Measurements from ENCODE around the gene VWA3B.
"Not testable (repeated sequence)": the region's sequence is repeated elsewhere in the genome, so short reads cannot be mapped to it uniquely, and the experiment has no call there.

VWA3B gene

DNA sequence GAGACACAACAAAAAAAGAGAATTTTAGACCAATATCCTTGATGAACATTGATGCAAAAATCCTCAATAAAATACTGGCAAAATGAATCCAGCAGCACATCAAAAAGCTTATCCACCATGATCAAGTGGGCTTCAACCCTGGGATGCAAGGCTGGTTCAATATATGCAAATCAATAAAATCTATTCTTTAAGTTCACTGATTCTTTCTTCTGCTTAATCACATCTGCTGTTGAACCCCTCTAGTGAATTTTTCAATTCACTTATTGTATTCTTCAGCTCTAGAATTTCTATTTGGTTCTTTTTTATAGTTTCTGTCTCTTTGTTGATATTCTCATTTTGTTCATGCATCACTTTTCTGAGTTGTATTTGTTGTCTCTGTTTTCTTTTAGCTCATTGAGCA, 181.3 kb downstream of the VWA3B start:
- DNase-seq, result not testable (repeated sequence)

DNA sequence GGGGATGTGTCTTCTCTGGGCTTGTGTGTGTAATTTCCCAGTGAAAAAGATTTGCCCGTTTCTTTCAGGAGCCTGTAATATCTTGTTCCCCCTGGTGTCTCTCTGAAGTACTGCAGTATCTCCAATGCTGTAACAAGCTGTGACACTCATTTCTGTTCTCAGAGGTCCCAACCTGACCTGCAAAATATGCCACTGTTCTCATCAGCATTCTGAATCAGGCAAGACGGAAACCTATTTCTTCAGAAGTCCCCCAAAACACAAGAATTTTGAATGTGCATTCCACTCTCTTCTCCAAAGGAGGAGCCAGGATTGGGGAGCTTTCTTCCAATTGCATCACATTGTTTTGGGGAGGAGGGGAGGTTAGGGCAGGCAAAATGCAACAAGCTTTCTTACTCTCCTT, 182.3 kb downstream of the VWA3B start:
- no peak for DNase-seq

DNA sequence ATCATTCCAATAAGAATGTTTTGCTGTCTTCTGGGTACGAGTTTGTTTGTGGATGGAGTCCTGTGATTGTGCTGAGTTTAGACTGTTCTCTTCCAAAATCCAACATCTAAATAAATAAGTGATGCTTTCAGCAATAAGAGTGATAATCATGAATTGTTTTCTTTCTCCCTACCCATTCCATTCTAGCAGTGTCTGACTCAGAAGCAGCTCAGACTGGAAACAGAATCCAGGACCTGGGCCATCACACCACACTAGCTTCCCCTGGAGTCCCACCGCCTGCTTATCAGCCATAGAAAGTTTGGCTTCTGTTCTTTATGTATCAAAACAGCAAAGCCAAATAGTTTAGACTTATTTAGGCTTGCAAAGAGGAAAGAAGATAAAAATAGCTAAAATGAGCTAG, 182.9 kb downstream of the VWA3B start:
- DNase-seq, result no peak

DNA sequence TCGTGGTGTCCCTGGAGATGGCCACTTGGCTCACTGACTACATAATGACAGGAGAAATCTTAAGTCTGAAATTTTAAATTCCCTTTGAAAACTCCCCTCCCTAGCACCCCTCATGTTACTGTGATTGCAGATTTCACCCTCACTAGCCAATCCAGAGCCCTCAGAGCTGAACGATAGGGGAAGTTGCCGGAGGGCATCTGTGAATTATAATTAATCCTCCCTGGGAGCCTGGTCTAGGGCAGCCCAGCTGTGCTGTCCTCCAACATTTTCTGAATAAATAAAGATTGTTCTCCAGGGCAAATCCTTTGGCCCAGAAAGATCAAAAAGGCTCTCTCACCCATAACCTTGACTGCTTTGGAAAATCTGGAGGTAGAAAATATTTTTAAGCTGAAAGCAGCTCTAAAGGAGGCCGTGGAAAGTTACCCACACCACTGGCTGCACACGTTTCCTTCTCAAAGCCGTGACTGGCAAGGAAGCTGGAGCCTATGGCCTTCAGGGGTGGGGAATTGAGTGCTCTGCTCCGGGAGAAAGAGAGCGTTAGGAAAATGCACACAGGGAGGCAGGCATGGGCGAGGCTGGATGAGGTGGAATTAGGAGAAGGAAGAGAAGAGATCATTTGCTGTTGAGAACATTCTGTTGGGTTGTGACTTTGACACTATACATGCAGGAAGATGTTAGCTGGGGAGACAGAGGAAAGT, 190.3 kb downstream of the VWA3B start:
- no peak for DNase-seq

DNA sequence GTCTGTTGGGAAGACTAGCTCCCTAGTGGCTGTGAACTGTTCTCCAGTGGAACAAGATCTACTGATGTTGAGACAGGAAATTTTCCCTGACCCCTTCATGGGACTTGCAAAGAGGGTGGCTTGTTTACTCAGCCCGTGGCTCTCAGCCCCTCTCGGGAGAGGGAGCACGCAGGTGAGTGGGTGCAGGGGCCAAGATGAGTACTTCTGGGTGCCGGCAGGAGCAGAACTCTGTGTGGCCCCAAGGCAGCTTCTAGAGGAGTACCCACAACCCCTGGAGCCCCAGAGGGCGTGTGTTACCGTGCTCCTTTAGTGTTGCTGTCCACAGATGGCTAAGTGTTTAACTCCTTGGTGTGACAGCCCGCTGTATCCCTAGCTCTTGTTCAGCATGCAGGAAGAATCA, 191.1 kb downstream of the VWA3B start:
- no peak for DNase-seq

DNA sequence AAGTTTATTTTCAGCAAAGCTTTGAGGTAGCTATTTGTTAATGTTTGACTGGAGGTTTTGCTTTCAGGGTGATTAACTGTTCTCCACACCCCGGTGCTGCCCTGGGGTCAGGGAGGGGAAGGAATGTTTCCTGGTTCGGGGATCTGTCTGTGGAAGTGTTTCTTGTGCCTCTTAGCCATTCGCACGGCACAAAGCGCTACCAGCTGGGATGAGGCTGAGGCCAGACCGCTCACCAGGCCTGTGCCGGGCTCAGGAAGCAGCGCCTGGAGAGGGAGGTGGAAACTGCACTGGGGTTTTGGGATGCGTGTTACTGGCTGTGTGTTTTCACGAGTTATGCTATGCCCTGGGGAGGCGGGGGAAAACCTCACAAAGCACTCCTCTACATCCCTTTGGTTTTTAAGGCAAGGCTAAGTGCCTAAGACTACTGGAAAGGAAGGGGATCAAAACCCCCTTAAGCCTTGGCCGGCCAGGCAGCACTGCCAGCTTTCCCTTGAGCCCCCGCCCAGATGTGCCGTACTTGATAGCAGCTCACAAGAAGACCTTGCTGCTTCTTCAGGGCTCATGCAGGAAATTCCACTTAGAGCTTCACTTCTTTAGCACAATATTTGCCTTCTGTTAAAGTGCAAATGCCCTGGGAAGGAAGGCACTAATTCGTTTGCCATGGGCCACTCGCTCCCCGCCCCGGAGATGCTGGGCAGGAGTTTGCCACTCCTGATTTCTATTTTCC, 193.6 kb downstream of the VWA3B start:
- no peak for DNase-seq

DNA sequence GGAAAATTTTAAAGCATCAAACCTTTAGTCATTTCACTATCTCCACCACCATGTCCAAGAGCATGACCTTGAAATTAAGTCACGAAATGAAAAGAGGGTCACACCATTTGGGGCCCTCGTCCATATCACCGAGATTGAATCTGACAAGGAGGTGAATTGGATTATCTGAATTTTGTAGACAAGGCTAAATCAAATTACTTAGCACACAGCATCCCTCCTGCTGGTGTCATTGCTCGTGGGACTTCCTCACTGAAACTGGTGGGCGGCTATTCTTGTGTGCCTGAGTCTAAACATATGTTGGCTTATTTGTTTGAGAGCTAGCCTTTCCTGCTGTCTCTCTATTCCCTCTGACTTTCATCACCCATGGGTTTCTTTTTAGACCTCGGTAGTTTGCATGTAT, 194.6 kb downstream of the VWA3B start:
- DNase-seq, result no peak

DNA sequence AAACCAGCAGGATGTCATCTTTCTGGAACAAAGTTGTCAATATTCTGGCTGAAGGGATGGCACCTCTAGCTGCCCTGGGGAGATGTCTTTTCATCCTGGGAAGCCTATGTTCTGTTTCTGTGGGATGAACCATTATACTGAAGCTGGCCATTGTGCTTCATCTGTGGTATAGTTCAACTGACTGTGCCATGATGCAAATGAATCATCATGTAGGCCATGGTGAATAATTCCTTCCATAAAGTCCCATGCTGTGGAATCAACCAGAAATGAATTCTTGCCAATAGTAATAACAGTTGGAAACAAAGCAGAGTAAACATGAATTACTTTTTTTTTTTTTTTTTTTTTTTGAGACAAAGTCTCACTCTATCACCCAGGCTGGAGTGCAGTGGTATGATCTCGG, 195.1 kb downstream of the VWA3B start:
- no peak for DNase-seq

DNA sequence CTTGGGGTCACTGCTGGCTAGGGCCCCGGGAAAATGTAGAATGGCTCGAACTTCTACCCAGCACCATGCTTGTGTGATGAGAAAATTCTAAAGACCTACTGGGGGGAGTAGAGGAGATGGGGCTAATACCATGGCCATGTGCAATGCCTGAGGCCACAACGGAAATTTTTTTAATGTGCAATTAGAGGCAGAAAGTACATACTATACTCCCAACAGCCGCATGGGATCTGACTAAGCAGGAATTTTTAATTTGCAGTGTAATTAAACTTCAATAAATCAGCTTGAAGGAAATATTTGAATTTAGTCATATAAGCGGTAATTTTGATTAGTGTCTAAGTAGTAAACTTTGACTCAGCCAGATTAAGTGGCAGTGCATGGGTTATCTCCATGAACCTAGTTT, 206.1 kb downstream of the VWA3B start:
- no peak for DNase-seq

DNA sequence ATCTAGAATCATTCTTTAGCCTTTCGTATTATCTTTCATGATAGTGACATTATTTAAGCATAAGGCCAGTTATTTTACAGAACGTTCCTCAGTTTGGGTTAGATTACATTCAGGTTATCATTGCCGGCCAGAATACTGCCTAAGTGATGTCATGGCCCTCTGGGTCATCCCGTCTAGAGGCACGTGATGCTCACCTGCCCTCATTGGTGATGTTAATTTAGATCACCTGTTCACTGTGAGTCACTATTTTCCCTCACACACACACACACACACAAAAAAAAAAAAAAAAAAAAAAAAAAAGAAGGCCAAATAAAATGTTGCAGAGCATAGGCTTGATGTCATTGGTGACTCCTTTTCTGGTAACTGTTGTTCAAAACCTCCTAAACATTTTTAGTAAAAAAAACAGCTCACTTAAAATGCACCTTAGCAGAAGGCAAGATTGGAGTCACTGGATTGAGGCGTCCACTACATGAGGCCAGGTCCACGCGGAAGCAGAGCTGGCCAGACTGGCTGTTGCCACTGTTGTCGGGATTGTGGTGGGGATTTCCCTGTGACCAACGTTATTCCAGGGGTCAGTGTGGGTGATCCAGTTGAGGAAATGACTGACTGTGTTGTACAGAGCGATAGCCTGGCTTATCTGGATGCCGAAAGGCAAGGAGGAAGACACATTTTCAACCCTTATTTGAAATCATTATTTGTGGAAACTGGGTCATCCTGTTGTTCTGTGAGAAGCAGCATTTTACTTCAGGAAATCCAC, 207.1 kb downstream of the VWA3B start:
- no peak for DNase-seq

DNA sequence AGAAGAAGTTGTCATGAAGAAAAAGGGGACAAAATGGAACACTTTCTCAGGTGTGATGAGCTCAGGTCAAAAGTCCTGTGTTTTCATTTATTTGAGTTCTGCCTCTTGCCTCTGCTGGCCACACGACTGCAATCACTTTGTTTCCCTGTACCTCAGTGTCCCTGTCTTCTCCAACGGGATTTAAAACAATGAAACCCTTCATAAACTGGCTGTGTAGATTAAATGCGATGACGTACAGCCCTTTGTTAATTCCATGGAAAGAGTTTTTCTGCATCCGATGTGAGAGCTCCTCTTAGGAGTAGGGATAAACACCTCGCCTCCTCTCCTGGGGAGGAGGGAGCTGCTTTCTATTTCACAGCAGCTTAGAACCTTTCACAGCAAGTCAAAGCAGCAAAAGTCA, 207.7 kb downstream of the VWA3B start:
- DNase-seq, result no peak

DNA sequence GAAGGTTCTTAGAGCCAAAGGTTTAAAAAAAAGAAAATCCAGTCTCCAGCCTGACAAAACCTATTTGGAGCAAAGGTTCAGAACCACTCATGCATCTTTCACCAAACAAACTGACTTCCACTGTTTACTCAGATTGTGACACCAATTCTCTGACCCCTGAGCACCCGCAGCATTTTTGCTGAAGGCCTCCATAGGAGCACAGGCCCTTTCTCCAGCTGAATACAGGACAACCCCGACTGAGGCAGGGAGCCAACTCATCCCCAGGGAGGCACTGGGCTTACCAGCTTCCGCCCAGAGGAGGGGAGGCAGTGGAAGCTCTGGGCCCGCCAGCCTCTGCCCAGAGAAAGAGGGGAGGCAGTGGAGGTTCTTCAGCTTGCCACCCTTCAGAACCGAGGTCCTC, 208.3 kb downstream of the VWA3B start:
- DNase-seq, result no peak

DNA sequence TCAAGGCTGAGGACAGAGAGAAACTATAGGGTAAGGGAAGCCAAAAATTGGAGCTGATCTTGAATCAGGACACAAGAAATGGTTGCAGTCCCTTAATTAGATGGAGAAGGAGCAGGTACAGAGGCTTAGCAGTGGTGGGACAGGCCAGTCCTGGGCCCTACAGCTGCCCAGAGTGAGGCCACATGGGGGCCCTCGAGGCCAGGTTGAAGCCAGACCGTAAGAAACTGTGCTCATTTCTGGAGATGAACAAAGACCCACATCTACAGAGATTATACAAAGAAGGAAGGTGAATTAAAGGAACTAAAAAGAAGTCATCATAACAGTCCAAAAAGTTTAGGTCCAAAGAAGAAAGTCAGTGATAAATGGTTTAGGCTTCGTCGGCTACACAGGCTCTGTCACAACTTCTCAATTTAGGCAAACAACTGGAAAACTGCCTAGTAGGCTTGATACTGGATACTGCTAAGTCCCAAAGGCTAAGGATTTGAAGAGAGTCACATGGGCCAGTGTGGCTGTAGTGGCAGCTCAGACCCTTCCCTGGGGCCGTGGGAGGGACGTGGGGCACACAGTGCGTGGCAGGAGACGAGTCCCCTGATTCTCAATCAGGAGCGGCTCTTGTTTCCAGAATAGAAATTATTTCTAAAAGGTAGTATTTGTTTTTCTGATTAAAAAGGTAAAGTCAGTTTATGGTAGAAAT, 208.9 kb downstream of the VWA3B start:
- no peak for DNase-seq

DNA sequence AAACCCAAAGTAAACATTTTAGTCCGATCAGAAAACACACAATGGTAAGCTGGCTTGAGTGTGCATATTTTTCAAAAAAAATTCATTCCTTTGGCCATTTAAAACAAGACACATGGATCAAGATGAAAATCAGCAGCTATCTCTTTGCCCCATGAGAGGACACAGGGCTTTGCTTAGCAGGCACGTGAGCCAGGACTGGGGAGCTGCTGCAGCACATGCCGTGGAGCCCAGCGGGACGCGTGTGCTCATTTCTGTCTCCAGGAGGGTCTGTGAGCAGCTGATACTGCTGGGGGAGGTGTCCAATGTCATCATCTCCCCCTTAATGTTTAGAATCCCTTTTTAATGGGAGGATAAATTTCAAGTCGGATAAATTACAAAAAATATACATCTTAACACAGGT, 209.5 kb downstream of the VWA3B start:
- no peak for DNase-seq

DNA sequence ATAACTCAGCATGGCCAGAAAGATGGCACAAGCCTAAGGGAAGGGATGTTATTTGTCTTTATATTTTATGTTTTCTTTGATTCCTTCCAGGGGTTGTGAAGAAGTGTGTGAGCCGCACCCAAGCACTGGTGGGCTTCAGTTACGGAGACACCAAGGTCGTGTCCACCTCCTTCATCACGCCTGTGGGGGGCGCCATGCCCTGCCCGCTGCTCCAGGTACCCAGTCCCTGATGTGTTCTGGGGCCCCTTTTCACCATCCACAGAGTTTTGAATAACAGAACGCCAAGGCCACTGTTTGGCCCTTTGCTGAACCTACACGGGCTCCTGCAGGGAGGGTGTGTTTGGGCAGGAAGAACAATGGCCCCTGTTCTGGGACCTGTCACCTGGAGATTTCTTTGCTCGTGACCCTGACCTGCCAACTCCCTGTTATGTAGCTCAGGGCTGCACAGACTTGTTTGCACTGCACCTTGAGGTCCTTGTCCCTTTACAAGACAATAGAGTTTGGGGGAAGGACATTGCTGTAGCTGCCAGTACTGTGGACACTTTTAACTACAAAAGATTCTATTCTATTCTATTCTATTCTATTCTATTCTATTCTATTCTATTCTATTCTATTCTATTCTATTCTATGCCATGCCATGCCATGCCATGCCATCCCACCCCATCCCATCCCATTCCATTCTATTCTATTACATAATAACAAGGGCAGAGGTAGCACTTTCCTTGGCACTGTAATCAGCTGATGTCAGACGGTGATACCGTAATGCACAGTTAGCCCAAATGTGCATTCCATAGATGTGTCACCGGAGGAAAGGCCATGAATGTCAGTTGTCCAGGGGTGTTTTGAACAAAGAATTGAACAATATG, 211.1 kb downstream of the VWA3B start:
- no peak for DNase-seq

DNA sequence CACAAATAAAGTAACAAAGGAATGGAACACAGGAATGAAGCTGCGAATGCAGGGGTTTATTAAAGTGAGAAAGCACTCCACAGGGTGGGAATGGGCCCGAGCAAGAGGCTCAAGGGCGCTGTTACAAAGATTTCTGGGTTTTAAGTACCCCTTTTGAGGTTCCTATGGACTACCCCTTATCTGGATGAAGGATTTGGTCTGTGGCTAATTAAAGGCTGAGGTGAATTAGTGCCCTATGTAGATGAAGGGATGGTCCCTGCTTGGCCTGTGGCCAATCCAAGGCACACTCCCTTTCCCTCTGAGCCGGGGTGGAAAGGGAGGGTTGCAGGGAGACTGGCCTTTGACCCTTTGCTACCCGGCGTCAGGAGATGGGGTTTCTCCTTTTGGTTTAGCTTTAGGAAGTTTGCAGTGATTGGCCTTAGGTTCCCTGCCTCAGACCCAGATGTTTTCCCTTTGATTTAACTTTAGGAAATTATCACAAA, 211.8 kb downstream of the VWA3B start:
- DNase-seq, result no peak

DNA sequence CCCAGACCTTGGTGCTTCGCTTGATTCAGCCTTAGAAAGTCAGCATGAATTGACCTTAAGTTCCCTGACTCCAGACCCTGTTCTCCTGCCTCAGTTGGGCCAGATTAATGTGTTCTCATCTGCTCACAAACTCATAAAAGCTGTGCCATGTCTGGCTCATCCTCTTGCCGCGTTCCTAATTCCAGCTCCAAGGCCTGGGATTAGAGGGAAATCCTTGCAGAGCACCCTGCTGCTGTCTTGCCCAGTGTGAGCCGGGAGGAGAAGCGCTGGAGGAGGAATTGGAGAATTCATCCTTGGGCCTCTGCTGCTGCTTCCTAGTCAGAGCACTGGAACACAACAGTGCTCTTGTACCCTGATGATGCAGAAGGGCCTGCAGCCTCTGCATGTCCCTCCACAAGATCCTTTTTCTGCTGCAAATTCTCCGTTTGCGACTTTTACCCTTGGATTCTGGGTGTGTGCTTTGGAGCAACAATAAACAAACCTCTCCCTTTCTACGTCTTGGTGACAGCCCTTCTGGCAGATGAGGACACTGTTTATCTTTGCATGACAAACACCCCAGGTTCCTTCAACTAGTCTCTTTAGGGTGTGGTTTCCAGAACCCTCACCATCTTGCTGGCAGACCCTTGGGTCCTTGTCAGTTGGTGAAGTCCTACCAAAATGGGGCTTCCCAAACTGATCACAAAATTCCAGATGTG, 212.4 kb downstream of the VWA3B start:
- no peak for DNase-seq

DNA sequence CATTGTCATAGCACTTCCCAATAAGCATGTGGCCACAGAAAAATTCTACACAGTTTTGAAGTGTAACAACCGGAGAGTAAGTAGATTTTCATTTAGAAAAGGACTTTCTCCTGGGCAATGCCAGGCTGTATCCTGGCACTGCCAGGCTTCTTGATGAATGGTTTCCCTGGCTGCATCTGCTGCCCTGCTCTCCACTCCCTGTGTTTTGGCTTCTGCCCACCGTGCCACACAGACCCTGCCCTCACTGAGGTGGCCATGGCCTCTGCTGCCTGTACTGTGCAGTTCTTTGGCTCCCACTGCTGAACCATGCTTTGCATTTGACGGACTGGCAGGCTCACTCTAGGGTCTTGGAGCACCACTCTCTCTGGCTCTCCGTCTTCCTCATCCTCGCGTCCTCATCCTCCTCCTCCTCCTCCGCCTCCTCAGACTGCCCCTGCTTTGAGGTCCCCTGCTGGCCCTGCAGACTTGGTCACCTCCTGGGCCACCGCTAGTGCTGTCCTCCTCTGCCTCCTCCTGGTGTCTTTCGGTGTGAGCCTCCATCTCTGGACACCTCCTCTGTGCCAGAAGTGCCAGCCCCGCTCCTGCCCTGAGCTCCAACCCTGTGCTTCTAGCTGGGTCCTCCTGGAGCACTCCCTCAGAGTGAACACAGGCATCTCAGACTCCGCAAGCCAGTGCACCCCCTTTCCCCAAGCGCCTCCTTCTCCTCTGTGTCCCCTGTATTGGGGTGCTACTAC, 213.3 kb downstream of the VWA3B start:
- DNase-seq, result no peak

DNA sequence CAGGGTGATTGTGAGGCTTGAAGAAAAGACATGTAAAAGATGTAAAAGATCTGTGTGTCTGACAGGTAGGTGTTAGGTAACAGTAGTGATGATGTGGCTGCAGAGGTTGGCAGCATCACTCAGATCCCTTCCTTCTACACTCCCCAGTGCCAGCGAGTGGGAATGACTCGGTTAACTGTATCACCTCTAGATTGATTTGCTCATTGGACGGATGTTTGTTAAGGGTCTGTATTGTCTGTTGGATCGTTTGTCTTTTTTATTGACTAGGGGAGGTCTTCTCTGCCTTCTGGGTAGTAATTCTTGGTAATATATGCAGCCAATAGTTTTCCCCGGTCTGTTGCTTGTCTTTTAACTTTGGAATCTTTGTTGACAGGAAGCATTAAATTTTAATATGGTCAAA, 214.5 kb downstream of the VWA3B start:
- no peak for DNase-seq

DNA sequence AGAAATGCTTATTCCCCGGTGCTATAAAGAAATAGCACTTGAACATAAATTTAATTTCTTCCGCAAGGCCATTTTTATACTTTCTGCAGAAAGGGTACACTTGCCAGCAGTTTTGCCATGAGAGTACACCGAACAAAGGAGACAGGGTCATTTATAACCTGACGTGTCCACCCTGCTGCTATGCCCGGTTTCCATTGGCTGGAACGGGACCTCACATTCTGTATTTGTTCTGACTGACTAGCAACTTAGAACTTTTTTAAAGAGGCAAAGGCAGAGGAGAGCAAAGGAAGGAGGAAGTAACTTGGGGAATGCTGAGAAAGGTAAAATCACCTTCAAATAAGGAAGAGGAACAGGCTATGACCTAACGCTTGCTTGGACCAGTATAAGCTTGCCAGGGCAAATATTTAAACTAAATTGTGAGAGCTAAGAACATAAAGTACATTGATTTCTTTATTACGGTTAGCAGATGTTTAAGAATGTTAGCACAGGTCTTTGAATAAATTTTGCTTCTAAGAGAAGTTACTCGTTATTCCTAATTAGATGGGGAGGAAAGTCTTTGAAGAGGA, 220.2 kb downstream of the VWA3B start:
- not testable (repeated sequence) for DNase-seq

DNA sequence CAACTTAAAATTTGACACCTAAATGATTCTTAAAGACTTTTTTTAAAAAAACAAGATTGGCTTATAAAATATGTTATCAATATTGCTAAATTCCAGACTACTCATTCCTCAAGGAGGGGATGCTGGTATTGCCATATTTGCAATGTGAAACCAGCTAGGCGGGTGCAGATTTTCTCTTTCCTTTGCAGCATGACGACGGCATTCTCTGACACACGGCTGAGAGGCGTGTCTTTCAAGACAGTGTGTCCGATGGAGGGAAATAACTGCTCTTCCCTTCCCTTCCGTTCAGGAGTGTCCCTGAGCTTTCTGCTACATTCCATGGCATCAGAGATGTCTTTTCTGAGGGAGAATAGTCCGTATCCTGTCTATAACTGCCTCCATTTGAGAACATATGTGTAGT, 221.1 kb downstream of the VWA3B start:
- no peak for DNase-seq

All from NCI-H524 treated with DMSO at 0.1 percent for 48 hours (cell line).